GM12878 (cell line): ENCODE measurements around the gene MYO16. TPM values are rescaled to one million over a fixed set of nuclear protein-coding genes. Genes with fewer than 3 reads are reported as not detected.

Experiments
- ATF3 ChIP-seq: IDR thresholded peaks from 2 replicates; pipeline ENCODE4 v1.6.1; 2011; ENCODE audit warnings: low read depth, mild to moderate bottlenecking, low read length, moderate library complexity, borderline replicate concordance; ENCODE audit errors: extremely low read depth
- CBX5 ChIP-seq: sonication (generic); IDR thresholded peaks from 2 replicates; pipeline ENCODE4 v1.6.1; 2016; ENCODE audit warnings: low read depth, moderate library complexity, mild to moderate bottlenecking, inconsistent platforms
- HSF1 ChIP-seq: fragments of 150-350 bp; IDR thresholded peaks from 2 replicates; pipeline ENCODE4 v1.6.1; 2014; ENCODE audit warnings: mild to moderate bottlenecking, low read depth, low read length
- JUND ChIP-seq: IDR thresholded peaks from 2 replicates; pipeline ENCODE4 v1.6.1; 2012; ENCODE audit warnings: low read depth, mild to moderate bottlenecking, low read length, improper control_type of control experiment, moderate library complexity
- KDM1A ChIP-seq: fragments of 200-600 bp; sonication (generic); IDR thresholded peaks from 2 replicates; pipeline ENCODE4 v1.6.1; 2016; ENCODE audit warnings: borderline replicate concordance
- NBN ChIP-seq: fragments of 450-650 bp; IDR thresholded peaks from 2 replicates; pipeline ENCODE4 v1.6.1; 2016
- POLR2AphosphoS5 ChIP-seq: IDR thresholded peaks from 2 replicates; pipeline ENCODE4 v1.6.1; 2011; ENCODE audit warnings: mild to moderate bottlenecking, low read length, inconsistent platforms
- RCOR1 ChIP-seq: conservative IDR thresholded peaks from 2 replicates; pipeline ENCODE4 v1.6.1; 2012; ENCODE audit warnings: low read depth, low read length, improper control_type of control experiment
- ZBED1 ChIP-seq: IDR thresholded peaks from 2 replicates; pipeline ENCODE4 v1.6.1; 2016; ENCODE audit warnings: borderline replicate concordance
- ZZZ3 ChIP-seq: IDR thresholded peaks from 2 replicates; pipeline ENCODE4 v1.6.1; 2011; ENCODE audit warnings: low read depth; ENCODE audit not compliant: control insufficient read depth, insufficient read length
- polyA plus RNA-seq, 11 experiments: library from polyadenylated mRNA; depleted of rRNA in 4 of 11; unstranded in 6 of 11; stranded (reverse) in 5 of 11; fragments of >200 nt; fragmentation: Nextera tagmentation in 4 of 11; fragmentation: Illumina TruSeq in 1 of 11; extraction: Ambion mirVana in 4 of 11; extraction: Trizol in 1 of 11; gene quantifications; 1 replicate in 1 of 11; 2 replicates in 10 of 11; pipeline versions ENCODE4 v1.2.1 to v1.2.3, GENCODE V29; 2011 to 2016; ENCODE audit warnings: inconsistent platforms in 2 of 11, missing spikeins in 2 of 11, low read depth in 1 of 11
- total RNA-seq, 4 experiments: library from RNA; depleted of rRNA in 3 of 4; stranded (reverse); fragments of >200 nt in 3 of 4; fragmentation: Illumina TruSeq in 1 of 4; extraction: Trizol in 1 of 4; gene quantifications; 2 replicates each; pipeline versions ENCODE4 v1.2.1 to v1.2.3, GENCODE V29; 2013 to 2021
- TF ChIP-seq, protein P1 (sequence below): fragments of 450-650 bp; IDR thresholded peaks from 2 replicates; pipeline ENCODE4 v1.6.1; 2017; ENCODE audit warnings: mild to moderate bottlenecking, low read depth, inconsistent platforms; ENCODE audit not compliant: poor library complexity, severe bottlenecking
- TF ChIP-seq, protein P2 (sequence below): IDR thresholded peaks from 2 replicates; pipeline ENCODE4 v1.6.1; 2012; ENCODE audit warnings: low read depth, low read length, improper control_type of control experiment

MYO16 gene
- total and polyA plus RNA-seq, 10 of the 15 experiments (the other 5 are each of a cell fraction or from before 2014, with no cell fraction given), result under 0.01 to 1.7 (median 0.05) TPM; not detected in 4

DNA sequence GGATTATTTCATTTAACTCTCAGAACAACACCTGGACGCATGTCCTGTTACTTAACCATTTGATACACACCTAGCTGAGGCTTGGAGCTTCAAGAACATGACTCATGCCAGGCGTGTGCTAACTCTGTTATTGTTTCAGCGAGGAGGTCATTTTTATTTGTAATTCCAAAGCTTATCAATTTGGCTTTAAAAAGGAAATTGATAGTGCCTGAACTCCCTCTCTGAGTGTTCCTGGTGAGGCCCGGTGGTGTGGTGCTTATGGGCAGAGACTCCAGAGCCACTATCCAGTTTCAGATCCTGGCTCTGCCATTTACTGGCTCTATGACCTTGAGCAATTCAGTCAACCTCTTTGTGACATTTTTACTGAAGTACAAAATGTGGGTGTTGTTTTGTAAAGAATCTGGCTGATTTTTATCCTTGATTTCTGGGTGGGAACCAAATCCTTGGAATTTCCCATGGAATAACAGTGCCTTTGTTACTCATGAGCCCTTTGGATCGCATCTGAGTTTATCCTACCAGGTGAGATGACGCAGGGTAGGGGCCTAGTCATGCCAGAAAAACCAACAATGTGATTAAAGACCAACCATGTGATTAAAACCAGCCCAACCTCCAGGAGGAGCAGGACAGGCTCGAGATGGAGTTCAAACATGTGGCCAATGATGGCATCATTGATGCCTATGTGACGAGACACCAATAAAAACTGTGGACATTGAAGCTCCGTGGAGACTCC is 198.8 kb downstream of the MYO16 start (continued):
- no peak for TF ChIP-seq HSF1
- TF ChIP-seq NBN, result no peak
- TF ChIP-seq ZZZ3, result no peak
- TF ChIP-seq, protein P1, sequence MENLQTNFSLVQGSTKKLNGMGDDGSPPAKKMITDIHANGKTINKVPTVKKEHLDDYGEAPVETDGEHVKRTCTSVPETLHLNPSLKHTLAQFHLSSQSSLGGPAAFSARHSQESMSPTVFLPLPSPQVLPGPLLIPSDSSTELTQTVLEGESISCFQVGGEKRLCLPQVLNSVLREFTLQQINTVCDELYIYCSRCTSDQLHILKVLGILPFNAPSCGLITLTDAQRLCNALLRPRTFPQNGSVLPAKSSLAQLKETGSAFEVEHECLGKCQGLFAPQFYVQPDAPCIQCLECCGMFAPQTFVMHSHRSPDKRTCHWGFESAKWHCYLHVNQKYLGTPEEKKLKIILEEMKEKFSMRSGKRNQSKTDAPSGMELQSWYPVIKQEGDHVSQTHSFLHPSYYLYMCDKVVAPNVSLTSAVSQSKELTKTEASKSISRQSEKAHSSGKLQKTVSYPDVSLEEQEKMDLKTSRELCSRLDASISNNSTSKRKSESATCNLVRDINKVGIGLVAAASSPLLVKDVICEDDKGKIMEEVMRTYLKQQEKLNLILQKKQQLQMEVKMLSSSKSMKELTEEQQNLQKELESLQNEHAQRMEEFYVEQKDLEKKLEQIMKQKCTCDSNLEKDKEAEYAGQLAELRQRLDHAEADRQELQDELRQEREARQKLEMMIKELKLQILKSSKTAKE, result no peak
- no peak for TF ChIP-seq RCOR1
- no peak for TF ChIP-seq KDM1A
- TF ChIP-seq POLR2AphosphoS5, result no peak
- TF ChIP-seq JUND, result no peak
- TF ChIP-seq, protein P2, sequence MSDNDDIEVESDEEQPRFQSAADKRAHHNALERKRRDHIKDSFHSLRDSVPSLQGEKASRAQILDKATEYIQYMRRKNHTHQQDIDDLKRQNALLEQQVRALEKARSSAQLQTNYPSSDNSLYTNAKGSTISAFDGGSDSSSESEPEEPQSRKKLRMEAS, result no peak
- TF ChIP-seq CBX5, result no peak
- no peak for TF ChIP-seq ATF3
- TF ChIP-seq ZBED1, result no peak
